Breast epithelium (tissue), 3 donors: ENCODE measurements around the gene ARHGEF7.

Experiments used
- POLR2A ChIP-seq: fragments of 450-650 bp; IDR thresholded peaks from one replicate; pipeline ENCODE4 v1.6.1; 2016; ENCODE audit warnings: antibody characterized with exemption, mild to moderate bottlenecking, moderate library complexity
- POLR2AphosphoS5 ChIP-seq, 3 donors: sonication (generic); formaldehyde crosslinking; IDR thresholded peaks; one replicate each; pipeline ENCODE4 v1.6.1; 2017; ENCODE audit warnings: antibody characterized with exemption in 3 of 3
- TF ChIP-seq, protein P1 (sequence below), 3 donors: fragments of 450-650 bp; IDR thresholded peaks; one replicate each; pipeline ENCODE4 v1.5.1; 2016 to 2017; ENCODE audit warnings: antibody characterized with exemption in 3 of 3, mild to moderate bottlenecking in 3 of 3, moderate library complexity in 3 of 3

DNA sequence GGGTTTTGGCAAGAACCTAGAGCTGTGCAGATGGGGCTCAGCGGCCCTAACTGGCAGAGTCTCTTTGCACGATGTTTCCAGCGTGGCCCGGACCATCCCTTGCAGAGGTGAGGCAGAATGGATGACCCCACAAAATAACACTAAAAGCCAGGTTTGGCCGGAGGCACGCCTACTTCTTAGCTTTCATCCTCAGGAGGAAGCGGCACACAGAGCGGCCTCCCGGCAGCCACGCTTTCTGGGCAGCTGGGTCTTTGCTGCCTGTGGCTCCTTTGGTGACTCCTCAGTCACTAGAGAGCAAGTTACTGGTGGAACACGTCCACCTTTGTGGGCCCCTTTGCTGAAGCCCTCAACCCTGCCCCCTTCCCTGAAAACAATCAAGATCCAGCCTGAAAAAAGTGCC lies 230.6 kb downstream of the ARHGEF7 start:
- TF ChIP-seq, protein P1, sequence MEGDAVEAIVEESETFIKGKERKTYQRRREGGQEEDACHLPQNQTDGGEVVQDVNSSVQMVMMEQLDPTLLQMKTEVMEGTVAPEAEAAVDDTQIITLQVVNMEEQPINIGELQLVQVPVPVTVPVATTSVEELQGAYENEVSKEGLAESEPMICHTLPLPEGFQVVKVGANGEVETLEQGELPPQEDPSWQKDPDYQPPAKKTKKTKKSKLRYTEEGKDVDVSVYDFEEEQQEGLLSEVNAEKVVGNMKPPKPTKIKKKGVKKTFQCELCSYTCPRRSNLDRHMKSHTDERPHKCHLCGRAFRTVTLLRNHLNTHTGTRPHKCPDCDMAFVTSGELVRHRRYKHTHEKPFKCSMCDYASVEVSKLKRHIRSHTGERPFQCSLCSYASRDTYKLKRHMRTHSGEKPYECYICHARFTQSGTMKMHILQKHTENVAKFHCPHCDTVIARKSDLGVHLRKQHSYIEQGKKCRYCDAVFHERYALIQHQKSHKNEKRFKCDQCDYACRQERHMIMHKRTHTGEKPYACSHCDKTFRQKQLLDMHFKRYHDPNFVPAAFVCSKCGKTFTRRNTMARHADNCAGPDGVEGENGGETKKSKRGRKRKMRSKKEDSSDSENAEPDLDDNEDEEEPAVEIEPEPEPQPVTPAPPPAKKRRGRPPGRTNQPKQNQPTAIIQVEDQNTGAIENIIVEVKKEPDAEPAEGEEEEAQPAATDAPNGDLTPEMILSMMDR (IDR thresholded peaks at IDR 0.05) = no peak
- TF ChIP-seq POLR2AphosphoS5 (IDR thresholded peaks at IDR 0.05) = no peak
- TF ChIP-seq POLR2A = no peak
